ENCODE data around the gene ENDOD1.
"Not testable (repeated sequence)": the region's sequence is repeated elsewhere in the genome, so short reads cannot be mapped to it uniquely, and the experiment has no call there.

The ENDOD1 gene

GRCh38 chr11:95136747-95137146, 47.1 kb downstream of the ENDOD1 start:
- DNase-seq (ENCODE audit: extremely low spot score, insufficient read length, low read depth); FAIRE-seq: not testable (repeated sequence)

DNA sequence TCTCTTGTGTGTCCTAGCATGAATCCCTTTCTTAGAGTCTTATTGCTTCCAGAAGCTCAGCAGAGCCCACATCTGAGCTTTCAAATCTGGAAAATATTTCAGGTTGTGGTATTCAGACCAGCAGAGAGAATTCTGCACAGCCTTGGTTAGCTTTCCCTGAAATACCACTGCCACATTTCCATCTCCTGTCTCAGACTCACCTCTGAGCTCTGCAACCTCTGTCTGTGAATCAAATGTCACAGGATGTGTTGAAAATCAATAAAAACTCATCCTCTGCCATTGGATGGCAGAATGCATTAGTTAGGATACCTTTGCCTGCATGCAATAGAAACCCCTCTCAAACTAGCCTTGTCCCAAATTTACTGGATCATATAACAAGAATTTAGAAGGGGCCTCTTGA, 47.7 kb downstream of the ENDOD1 start:
- FAIRE-seq (no peak), DNase-seq (ENCODE audit: extremely low spot score, insufficient read length, low read depth) (no peak)

DNA sequence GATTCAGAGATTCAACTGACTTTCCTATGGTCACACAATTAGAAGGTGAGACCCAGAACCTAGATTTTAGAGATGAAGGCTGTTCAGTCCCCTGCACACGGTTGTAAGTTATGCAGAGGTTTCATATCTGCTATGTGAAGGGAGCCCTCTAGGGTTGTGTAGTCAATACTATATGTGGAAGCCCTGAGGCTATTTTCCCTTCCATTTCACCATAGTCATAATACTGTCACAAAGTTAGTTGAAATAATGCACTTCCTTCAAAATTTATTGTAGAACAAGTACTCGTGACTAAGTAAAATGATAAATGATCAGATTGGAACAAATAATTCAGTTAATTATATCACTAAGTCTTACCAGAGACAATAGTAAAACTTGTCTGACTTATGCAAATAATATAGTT, 48.8 kb downstream of the ENDOD1 start:
- DNase-seq (ENCODE audit: extremely low spot score, insufficient read length, low read depth) (no peak), FAIRE-seq (peak; percentile 68)

DNA sequence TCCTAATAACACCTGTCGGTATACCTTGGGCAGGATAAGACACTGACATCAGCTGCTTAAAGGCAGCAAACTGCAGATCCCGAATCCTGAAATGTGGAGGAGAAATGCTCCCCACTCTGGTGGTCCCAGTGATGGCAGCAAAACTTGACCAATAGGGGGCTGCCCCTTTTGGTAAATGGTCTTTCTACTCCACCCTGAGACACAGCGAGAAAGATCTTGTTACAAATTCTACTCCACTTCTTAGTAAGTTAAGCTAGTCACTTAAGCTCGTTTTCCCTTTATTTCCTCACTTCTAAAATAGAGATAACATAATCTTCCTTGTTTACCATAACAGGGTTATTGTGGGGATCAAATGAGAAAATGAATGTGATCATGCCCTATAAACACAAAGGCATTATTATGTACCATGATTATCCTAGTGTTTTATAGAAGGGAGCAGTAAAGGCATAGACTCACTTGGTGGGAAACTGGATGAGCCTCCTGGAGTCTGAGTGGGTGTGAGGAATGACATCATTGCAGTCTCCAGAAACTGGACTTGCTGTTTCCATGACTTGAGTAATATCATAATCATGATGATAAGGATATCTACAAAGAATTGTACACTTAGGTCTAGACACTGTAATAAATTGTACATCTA, 50.9 kb downstream of the ENDOD1 start:
- DNase-seq (ENCODE audit: extremely low spot score, insufficient read length, low read depth) (no peak), FAIRE-seq (no peak)

- FAIRE-seq: no peak
- DNase-seq (ENCODE audit: extremely low spot score, insufficient read length, low read depth): no peak
These were observed 52.8 kb downstream of the ENDOD1 start for GRCh38 chr11:95142431-95142830.

GRCh38 chr11:95143106-95143681, 53.5 kb downstream of the ENDOD1 start:
- FAIRE-seq: no peak
- DNase-seq (ENCODE audit: extremely low spot score, insufficient read length, low read depth): no peak

DNA sequence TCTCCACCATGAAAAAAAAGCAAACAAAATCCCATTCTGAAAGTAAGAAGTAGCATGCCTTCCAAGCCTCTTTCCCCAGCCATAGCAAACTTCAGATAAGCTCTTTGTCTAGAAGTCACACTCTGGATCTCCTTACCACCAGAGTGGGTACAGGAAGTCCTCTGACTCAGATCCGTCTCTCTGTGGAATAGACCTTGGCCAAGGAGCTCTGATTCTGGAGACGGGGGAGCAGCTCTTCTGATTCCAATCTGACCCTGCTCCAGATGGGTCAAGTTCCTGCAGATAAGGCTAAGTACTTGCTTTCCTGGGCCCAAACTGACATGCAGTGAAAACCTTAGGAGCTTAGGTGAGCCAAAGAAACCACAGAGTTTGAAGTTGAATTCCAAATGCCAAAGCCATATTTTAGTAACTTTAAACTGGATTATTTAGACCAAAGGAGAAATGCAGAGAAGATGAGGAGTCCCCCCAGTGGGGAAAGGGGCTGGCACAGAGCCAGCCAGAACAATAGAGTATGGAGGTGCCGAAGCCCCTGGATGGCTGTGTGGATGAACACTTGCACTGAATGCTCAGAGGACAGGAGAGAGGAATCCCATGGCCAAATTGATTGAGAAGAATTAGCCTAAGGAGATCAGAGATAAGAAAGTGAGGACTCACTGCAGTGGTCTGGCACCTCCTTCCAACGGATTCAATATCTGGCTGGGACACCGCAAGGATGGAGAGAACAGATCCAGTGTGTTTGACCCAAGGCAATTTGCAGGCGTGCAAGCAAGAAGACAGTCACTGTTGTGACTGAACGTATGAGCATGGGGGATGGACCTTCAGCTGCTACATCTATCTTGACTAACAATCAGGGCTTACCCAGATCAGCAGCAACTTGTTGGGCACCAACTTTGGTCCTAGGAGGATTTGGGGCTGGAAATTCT, 54.9 kb downstream of the ENDOD1 start:
- no peak for FAIRE-seq

GRCh38 chr11:95145430-95146060, 55.9 kb downstream of the ENDOD1 start:
- DNase-seq (ENCODE audit: extremely low spot score, insufficient read length, low read depth): no peak
- FAIRE-seq: no peak

More for the DNA sequence above, 54.9 kb downstream of the ENDOD1 start:
- DNase-seq (ENCODE audit: extremely low spot score, insufficient read length, low read depth): no peak

GRCh38 chr11:95147364-95147905, 57.8 kb downstream of the ENDOD1 start:
- FAIRE-seq (no peak), DNase-seq (ENCODE audit: extremely low spot score, insufficient read length, low read depth) (no peak)

GRCh38 chr11:95148406-95148805, 58.8 kb downstream of the ENDOD1 start:
- FAIRE-seq (no peak), DNase-seq (ENCODE audit: extremely low spot score, insufficient read length, low read depth) (no peak)

GRCh38 chr11:95148938-95149337, 59.3 kb downstream of the ENDOD1 start:
- FAIRE-seq (no peak), DNase-seq (ENCODE audit: extremely low spot score, insufficient read length, low read depth) (no peak)

GRCh38 chr11:95149651-95150364, 60.2 kb downstream of the ENDOD1 start:
- FAIRE-seq: no peak
- no peak for DNase-seq (ENCODE audit: extremely low spot score, insufficient read length, low read depth)

DNA sequence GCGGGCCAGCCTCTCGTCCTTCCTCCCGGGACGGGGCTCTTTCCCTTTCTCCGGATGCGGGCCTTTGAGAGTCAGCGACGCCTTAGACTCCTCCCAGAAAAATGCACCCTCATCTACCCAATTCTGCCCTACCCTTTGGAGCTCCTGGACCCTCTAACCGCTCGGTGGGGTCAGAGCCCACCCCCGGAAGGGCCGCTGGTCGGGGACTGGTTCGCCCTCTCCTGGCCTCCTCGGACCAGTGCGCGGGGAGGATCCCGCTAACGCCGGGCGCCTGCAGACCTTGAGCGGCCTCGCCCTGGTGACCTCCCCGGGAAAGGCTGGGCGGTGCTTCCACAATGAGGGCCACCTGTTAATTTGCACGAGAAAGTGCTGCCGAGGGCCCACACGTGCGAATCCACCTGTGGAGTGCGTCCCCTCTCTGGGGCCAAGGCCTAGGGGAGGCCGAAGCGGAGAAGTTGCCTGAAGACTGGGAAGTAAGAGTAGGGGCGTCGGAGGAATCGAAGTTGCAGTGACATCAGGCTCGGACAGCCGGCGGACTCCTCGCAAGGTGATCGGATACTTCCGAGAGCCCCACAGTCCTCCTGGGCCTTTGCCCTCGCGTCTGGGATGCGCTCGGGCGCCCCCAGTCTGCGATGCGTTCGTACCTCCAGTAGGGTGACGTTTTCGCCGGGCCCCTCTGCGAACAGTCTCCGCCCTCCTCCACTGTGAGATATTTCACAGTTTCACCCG, 61.5 kb downstream of the ENDOD1 start:
- FAIRE-seq (peak; percentile 97), DNase-seq (ENCODE audit: extremely low spot score, insufficient read length, low read depth) (peak; percentile 85)

GRCh38 chr11:95152876-95153856, 63.5 kb downstream of the ENDOD1 start:
- FAIRE-seq (peak; percentile 59), DNase-seq (ENCODE audit: extremely low spot score, insufficient read length, low read depth) (no peak)

DNA sequence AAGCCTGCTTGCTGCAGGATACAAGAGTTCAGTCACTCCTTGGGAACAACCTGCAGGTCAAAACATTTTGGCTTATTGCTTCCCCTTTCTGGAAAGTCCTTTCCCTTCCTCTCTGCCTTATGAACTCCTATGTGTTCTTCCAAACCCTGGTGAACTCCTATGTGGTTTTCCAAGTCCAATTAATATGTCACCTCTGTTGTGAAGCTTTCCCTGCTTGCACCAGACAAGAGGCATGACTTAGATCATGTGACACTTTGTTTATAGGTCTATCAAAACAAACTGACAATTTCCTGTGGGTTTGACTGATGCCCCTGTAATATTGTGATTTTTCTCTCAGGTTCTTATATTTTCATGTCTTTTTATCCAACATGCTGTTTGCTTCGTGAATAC, 64.2 kb downstream of the ENDOD1 start:
- DNase-seq (ENCODE audit: extremely low spot score, insufficient read length, low read depth) (no peak), FAIRE-seq (no peak)

- FAIRE-seq (peak; percentile 59), DNase-seq (ENCODE audit: extremely low spot score, insufficient read length, low read depth) (peak; percentile 32)
These were observed 64.9 kb downstream of the ENDOD1 start for GRCh38 chr11:95154514-95154913.

DNA sequence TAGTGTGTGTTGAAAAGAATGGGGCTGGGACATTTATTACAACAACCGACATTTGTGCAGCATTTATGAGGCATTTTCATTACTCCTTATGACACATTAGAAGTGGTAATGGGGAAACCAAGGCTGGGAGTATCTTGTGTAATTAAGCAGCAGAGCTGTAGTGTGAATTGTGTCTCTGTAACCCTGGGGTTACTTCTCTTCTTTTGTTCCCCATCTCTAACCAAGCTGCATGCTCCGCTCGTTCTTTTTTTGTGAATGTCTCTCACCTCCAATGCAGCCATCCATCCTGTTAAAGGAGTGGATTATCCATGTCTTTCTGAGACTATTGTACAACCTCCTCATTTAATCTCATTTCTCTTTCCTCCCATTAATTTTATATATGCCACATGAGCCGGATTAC, 65.7 kb downstream of the ENDOD1 start:
- no peak for FAIRE-seq
- no peak for DNase-seq (ENCODE audit: extremely low spot score, insufficient read length, low read depth)

All from GM18507 (cell line).